Thyroid gland (tissue), 4 donors: ENCODE data around the gene IL5RA. TPM values are rescaled to one million over a fixed set of nuclear protein-coding genes. Genes with fewer than 3 reads are reported as not detected.

Experiments
- DNase-seq, 2 donors: peaks; one replicate each; pipeline ENCODE4 v3.0.0-alpha.2; 2019
- H3K27ac ChIP-seq, 3 donors: fragments of 200-600 bp; sonication (generic); 1 replicate in 2 of 3; 2 replicates in 1 of 3; pipeline ENCODE4 v1.5.1; 2016 to 2019; ENCODE audit warnings: mild to moderate bottlenecking in 1 of 3, moderate library complexity in 1 of 3
- H3K27me3 ChIP-seq: fragments of 200-600 bp; sonication (generic); one replicate; pipeline ENCODE4 v1.5.1; 2019
- H3K36me3 ChIP-seq, 2 donors: fragments of 200-600 bp; sonication (generic); one replicate each; pipeline ENCODE4 v1.5.1; 2016 to 2019
- H3K4me1 ChIP-seq, 2 donors: fragments of 200-600 bp; sonication (generic); one replicate each; pipeline ENCODE4 v1.5.1; 2017 to 2019
- H3K4me3 ChIP-seq, 3 donors: fragments of 200-600 bp; sonication (generic); replicated peaks in 1 of 3; 1 replicate in 2 of 3; 2 replicates in 1 of 3; pipeline ENCODE4 v1.5.1; 2016; ENCODE audit warnings: mild to moderate bottlenecking in 1 of 3
- H3K9me3 ChIP-seq: fragments of 200-600 bp; sonication (generic); one replicate; pipeline ENCODE4 v1.5.1; 2017
- POLR2A ChIP-seq, 2 donors: fragments of 450-650 bp; IDR thresholded peaks; one replicate each; pipeline ENCODE4 v1.6.1; 2017; ENCODE audit warnings: antibody characterized with exemption in 2 of 2, mild to moderate bottlenecking in 2 of 2, moderate library complexity in 1 of 2
- WGBS, 2 donors: methylation state at CpG; one replicate each; pipeline ENCODE4 v1.1.5; 2017; 5-methylcytosine and 5-hydroxymethylcytosine counted together
- intact Hi-C: fragments of 100-400 bp; cut with DNase I; formaldehyde crosslinking; loops from one replicate; pipeline ENCODE4 v1.15.1; 2023
- total RNA-seq, 4 donors: library from RNA; depleted of rRNA; stranded (reverse); fragments of >200 nt; gene quantifications; one replicate each; pipeline ENCODE4 v1.2.3, GENCODE V29; 2016
- TF ChIP-seq, protein P1 (sequence below), 6 experiments: fragments of 200-600 bp in 3 of 6; fragments of 450-650 bp in 3 of 6; sonication (generic) in 3 of 6; IDR thresholded peaks; one replicate each; pipeline ENCODE4 v1.5.1; 2016 to 2019; ENCODE audit warnings: antibody characterized with exemption in 6 of 6, mild to moderate bottlenecking in 2 of 6, inconsistent platforms in 1 of 6, moderate library complexity in 1 of 6

The IL5RA gene
- total RNA-seq, 4 donors from 2014 or later = 1.6 TPM; not detected in 3

DNA sequence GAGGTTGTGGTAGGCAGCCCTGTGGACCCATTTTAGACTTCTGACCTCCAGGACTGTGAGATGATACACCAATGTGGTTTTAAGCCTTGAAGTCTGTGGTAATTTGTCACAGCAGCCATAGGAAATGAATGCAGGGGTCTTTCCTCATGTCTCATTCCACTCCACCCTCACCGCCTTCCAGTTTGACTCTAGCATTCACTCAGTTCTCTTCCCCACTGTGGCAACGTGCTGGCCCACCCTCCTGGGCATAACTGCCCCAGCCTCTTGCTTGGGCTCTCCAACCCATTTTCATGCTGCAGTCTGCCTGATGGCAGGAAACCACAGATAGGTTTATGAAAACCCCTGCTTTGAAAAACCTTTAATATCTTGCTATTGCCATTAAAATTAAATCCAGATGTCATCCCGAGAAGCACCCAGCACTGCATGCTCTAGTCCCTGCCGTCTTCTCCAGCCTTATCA is 9.2 kb upstream of the IL5RA start:
- WGBS, 2 donors = 69 to 80% methylated on average over 4 of the region's 4 CpGs
- TF ChIP-seq POLR2A (IDR thresholded peaks at IDR 0.05) = no peak
- TF ChIP-seq, protein P1, sequence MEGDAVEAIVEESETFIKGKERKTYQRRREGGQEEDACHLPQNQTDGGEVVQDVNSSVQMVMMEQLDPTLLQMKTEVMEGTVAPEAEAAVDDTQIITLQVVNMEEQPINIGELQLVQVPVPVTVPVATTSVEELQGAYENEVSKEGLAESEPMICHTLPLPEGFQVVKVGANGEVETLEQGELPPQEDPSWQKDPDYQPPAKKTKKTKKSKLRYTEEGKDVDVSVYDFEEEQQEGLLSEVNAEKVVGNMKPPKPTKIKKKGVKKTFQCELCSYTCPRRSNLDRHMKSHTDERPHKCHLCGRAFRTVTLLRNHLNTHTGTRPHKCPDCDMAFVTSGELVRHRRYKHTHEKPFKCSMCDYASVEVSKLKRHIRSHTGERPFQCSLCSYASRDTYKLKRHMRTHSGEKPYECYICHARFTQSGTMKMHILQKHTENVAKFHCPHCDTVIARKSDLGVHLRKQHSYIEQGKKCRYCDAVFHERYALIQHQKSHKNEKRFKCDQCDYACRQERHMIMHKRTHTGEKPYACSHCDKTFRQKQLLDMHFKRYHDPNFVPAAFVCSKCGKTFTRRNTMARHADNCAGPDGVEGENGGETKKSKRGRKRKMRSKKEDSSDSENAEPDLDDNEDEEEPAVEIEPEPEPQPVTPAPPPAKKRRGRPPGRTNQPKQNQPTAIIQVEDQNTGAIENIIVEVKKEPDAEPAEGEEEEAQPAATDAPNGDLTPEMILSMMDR (IDR thresholded peaks at IDR 0.05) = no peak
- Histone ChIP-seq H3K27ac (no peak overlapping the region), H3K9me3 (no peaks in the 10 kb centered on the region), H3K4me1 (no peaks in the 10 kb centered on the region), H3K36me3 (no peaks in the 10 kb centered on the region), H3K4me3 (no peak overlapping the region), H3K27me3 (no peaks in the 10 kb centered on the region)
- intact Hi-C loops = no loop called here
- DNase-seq = no peak

DNA sequence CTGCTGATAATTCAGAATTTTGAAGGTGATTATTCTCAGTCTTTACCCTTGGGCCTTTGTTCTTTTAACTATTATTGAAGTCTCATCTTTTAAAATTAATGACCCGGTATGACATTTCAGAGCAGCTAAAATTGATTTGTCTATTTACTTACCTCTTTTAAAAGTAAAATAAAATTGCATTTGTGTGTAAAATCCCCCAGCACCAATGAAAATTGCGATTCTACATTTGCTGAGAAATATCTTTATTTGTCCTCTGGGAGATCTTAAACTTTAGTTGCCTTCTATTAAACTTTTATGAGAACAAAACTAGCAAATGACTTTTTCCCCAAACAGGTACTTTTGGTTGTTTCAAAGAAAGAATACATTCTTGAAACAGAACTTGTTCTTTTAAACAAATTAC is 7.5 kb upstream of the IL5RA start:
- no peaks in the 10 kb centered on the region for H3K9me3 ChIP-seq
- 89 to 93% methylated on average over 2 of the region's 2 CpGs for WGBS, 2 donors
- intact Hi-C loops = no loop called here
- no peak overlapping the region for H3K27ac ChIP-seq
- no peaks in the 10 kb centered on the region for H3K4me1 ChIP-seq
- TF ChIP-seq, protein P1 (IDR thresholded peaks at IDR 0.05) = no peak
- no peak for TF ChIP-seq POLR2A (IDR thresholded peaks at IDR 0.05)
- DNase-seq = no peak
- no peaks in the 10 kb centered on the region for H3K27me3 ChIP-seq
- H3K36me3 ChIP-seq = no peaks in the 10 kb centered on the region
- H3K4me3 ChIP-seq = no peak overlapping the region

DNA sequence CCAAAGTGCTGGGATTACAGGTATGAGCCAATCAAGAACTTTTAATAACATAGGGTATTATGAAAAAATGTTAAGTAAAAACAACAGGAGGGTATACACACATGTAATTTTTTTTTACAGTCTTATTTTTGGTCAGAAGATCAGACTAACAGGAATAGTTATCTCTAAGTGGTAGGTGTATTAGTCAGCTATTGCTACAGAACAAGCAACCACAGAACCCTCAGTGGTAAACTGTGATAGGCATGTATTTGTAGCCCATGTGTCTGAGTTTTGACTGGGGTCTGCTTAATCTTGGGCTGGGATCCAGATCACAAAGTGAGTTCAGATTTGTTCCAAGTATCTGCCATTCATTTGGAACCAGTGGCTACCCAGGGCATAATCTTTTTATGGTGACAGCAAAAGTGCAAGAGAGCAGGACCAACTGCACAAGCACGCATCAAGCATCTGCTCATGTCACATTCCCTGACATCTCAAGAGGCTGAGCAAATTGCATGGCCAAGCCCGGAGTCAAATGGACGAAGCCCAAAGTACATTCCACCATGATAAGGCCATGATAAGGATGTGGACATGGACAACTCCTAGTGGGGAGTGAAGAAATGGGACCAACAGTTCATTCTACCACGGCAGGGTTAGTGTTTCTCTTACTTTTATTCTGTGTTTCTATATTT is 3.0 kb upstream of the IL5RA start:
- H3K4me1 ChIP-seq = no peaks in the 10 kb centered on the region
- H3K4me3 ChIP-seq = no peak overlapping the region
- no peak for DNase-seq
- no peaks in the 10 kb centered on the region for H3K27me3 ChIP-seq
- no peaks in the 10 kb centered on the region for H3K9me3 ChIP-seq
- H3K27ac ChIP-seq = no peak overlapping the region
- 75 to 78% methylated on average over 4 of the region's 4 CpGs for WGBS, 2 donors
- intact Hi-C loops = no loop called here
- TF ChIP-seq, protein P1 (IDR thresholded peaks at IDR 0.05) = no peak
- TF ChIP-seq POLR2A (IDR thresholded peaks at IDR 0.05) = no peak
- H3K36me3 ChIP-seq = no peaks in the 10 kb centered on the region

DNA sequence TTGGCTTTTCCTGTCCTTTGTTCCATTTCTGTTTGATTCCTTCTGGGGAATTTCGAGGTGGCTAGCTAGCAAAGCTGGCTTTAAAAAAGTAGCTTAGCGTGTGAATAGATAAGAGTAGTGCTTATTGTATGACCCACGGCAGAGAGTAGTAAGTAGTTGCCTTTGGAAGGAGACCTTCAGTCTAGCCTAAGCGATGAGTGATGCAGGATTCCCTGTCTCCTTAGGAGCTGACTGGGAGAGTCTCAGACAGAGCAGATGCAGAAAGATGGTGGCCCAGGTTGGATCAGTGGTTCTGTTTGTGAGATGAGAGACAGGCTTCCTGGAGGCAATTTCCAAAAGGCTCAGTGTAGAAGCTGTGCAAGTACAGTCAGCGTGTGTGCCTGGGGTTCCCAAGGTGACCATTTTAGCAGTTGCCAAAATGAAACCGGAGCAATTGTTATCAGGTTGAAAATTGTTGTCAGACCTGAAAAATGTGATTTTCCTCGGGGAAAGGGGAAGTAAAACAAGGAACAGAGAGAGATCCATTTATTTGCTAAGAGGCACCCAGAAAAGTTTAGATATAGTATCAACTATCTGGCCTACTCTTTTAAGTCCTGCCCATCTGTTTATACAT is 681 bp upstream of the IL5RA start:
- Histone ChIP-seq H3K4me1 (no peaks in the 10 kb centered on the region), H3K36me3 (no peaks in the 10 kb centered on the region), H3K27ac (no peak overlapping the region), H3K4me3 (no peak overlapping the region), H3K9me3 (no peaks in the 10 kb centered on the region), H3K27me3 (no peaks in the 10 kb centered on the region)
- WGBS, 2 donors = 59 to 75% methylated on average over 7 of the region's 7 CpGs
- TF ChIP-seq, protein P1 (IDR thresholded peaks at IDR 0.05) = no peak
- TF ChIP-seq POLR2A (IDR thresholded peaks at IDR 0.05) = no peak
- DNase-seq = no peak
- intact Hi-C loops = no loop called here
